HG03064 (cell line): ENCODE data around the gene OR4M2.
"Not testable (repeated sequence)": the region's sequence is repeated elsewhere in the genome, so short reads cannot be mapped to it uniquely, and the experiment has no call there.

Experiments used
- ATAC-seq: cut with Tn5 transposase; IDR thresholded peaks from one replicate; pipeline ENCODE4 v1.9.1; 2021; ENCODE audit warnings: low read depth; ENCODE audit not compliant: unreplicated experiment

The OR4M2 gene, protein sequence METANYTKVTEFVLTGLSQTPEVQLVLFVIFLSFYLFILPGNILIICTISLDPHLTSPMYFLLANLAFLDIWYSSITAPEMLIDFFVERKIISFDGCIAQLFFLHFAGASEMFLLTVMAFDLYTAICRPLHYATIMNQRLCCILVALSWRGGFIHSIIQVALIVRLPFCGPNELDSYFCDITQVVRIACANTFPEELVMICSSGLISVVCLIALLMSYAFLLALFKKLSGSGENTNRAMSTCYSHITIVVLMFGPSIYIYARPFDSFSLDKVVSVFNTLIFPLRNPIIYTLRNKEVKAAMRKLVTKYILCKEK

GRCh38 chr15:22080227-22080626, at the start of gene OR4M2:
Gene OR4M2 (plus strand): TSS chr15:22080527. CDS start chr15:22080625, 98 bp downstream.
- not testable (repeated sequence) for ATAC-seq

GRCh38 chr15:22069267-22069666, 11.1 kb upstream of the OR4M2 start:
- ATAC-seq = not testable (repeated sequence)

GRCh38 chr15:22081386-22081785, 1.1 kb downstream of the OR4M2 start:
- ATAC-seq = not testable (repeated sequence)

- ATAC-seq = not testable (repeated sequence)
These were observed 18.4 kb downstream of the OR4M2 start for GRCh38 chr15:22098616-22099253.

DNA sequence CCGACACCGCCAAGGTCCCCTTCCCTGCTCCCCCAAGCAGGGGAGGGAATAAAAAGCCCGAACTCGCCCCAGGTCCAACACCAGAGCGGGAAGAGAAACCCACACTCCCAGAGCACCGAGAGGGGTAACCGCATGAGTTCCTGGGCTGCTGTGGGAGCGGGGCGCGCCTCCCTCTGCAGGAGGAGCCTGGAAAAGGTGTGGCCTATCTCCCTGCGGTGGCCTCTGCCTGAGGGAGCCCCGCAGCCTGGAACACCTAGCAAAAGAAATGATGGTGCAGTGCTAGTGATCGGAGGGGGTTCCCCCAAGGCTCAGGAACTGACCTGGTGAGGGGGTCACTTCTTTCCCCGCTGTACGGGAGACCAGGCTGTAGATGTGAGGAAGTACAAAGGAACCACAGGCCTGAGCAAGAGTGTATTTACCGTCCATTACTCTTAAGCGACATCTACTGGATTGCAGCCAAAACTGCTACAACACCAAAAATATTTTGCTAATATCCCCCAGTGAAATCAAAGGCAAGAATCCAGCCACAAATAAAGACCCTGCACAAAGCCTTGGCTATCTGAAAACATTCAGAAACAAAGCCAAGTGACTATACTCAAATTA, 19.1 kb downstream of the OR4M2 start:
- peak; percentile 59 for ATAC-seq

GRCh38 chr15:22122033-22122432, 41.7 kb downstream of the OR4M2 start:
- not testable (repeated sequence) for ATAC-seq
